ENCODE results near the gene MTOR. TPM values are rescaled to one million over a fixed set of nuclear protein-coding genes. Genes with fewer than 3 reads are reported as not detected.

The MTOR gene
- total and polyA plus RNA-seq, 4 donors: 15.1 to 36.6 (median 26.9) TPM

DNA sequence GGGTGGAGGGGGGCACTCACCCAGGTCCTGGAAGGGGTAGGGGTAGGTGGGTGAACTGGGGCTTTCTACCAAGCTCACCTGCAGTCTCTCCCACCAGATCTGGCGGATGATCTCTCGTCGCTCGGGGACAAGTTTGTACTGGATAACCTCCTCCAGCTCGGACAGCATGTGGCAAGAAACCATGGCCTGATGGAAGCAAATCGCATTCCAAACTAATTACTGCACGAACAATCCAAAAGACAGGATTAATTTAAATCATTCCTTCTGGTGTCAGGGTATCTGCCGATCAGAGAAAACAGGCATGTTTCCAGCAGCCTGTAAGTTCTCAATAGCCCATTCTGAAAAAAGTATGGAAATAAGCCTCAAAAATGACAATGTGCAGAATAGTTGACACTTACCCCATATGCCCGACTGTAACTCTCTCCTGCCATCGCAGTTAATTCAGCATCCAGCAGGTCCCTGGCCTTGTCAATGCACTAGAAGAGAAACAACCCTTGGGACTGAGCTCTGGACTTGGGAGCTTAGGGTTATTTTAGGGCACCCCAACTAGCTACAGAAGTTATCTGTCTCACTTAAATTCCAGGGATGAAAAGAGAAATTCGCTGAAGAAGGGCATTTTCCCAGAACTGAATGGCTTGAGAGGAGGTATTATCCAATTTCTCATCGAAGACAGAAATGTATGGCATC lies 117.6 kb downstream of the MTOR start:
- peaks cover 7 to 30% (median 21%) of the 10 kb centered on the region in 4 donors for H3K36me3 ChIP-seq (ENCODE audit: control insufficient read depth in 4 of 4, insufficient read depth in 4 of 4, low read length in 4 of 4)
- H3K4me1 ChIP-seq (ENCODE audit: control insufficient read depth in 5 of 5, insufficient read depth in 5 of 5, low read length in 5 of 5): peaks cover 1 to 38% (median 10%) of the 10 kb centered on the region in 5 donors
- 79 to 87% methylated on average over 12 of the region's 12 CpGs for WGBS, 2 donors
- no peak for DNase-seq
- TF ChIP-seq CTCF (IDR thresholded peaks at IDR 0.05; ENCODE audit: control extremely low read depth, extremely low read depth): no peak
- no peak for ATAC-seq (ENCODE audit: insufficient read depth, low FRiP score)
- no peaks in the 10 kb centered on the region for H3K27me3 ChIP-seq (ENCODE audit: control insufficient read depth in 3 of 3, insufficient read depth in 3 of 3, low read length in 2 of 3)
- no peaks in the 10 kb centered on the region for H3K9me3 ChIP-seq (ENCODE audit: control insufficient read depth in 4 of 4, insufficient read depth in 3 of 4, low read length in 3 of 4)
- H3K27ac ChIP-seq (ENCODE audit: low read depth in 1 of 2, low read length in 1 of 2): no peak overlapping the region
- H3K4me3 ChIP-seq: no peak overlapping the region
- no peak overlapping the region for H3K9ac ChIP-seq (ENCODE audit: insufficient read depth in 1 of 2, low read length in 2 of 2)

DNA sequence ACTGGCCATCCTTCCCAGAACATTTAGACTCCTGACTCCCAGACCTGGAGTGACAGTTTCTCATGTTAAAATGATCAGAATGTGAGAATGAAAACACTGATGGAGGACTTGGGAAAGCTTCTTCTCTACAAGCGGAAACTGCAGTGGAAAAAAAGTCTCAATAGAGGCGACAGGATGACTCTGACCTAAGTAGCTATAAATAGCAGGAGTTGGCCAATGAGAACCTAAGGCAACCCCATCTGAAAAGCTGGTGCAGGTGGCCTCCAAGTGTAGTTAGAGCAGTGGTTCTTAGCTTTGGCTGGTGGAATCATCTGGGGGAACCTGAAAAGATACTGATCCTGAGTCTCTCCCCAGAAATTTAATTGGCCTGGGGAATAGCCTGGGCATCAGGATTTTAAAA lies 118.4 kb downstream of the MTOR start:
- Histone ChIP-seq H3K36me3 (ENCODE audit: control insufficient read depth in 4 of 4, insufficient read depth in 4 of 4, low read length in 4 of 4) (peaks cover 5 to 29% (median 23%) of the 10 kb centered on the region in 4 donors), H3K27ac (ENCODE audit: low read depth in 1 of 2, low read length in 1 of 2) (no peak overlapping the region), H3K27me3 (ENCODE audit: control insufficient read depth in 3 of 3, insufficient read depth in 3 of 3, low read length in 2 of 3) (no peaks in the 10 kb centered on the region), H3K4me1 (ENCODE audit: control insufficient read depth in 5 of 5, insufficient read depth in 5 of 5, low read length in 5 of 5) (peaks cover 1 to 38% (median 10%) of the 10 kb centered on the region in 5 donors), H3K9me3 (ENCODE audit: control insufficient read depth in 4 of 4, insufficient read depth in 3 of 4, low read length in 3 of 4) (no peaks in the 10 kb centered on the region), H3K4me3 (no peak overlapping the region), H3K9ac (ENCODE audit: insufficient read depth in 1 of 2, low read length in 2 of 2) (no peak overlapping the region)
- TF ChIP-seq CTCF (IDR thresholded peaks at IDR 0.05; ENCODE audit: control extremely low read depth, extremely low read depth): no peak
- 83 to 92% methylated on average over 2 of the region's 2 CpGs for WGBS, 2 donors
- ATAC-seq (ENCODE audit: insufficient read depth, low FRiP score) (no peak), DNase-seq (no peak)

GRCh38 chr1:11143401-11143800 lies 119.0 kb downstream of the MTOR start:
- Histone ChIP-seq H3K9me3 (ENCODE audit: control insufficient read depth in 4 of 4, insufficient read depth in 3 of 4, low read length in 3 of 4) (no peaks in the 10 kb centered on the region), H3K4me3 (no peak overlapping the region), H3K36me3 (ENCODE audit: control insufficient read depth in 4 of 4, insufficient read depth in 4 of 4, low read length in 4 of 4) (peaks cover 6 to 31% (median 24%) of the 10 kb centered on the region in 4 donors), H3K9ac (ENCODE audit: insufficient read depth in 1 of 2, low read length in 2 of 2) (no peak overlapping the region), H3K27ac (ENCODE audit: low read depth in 1 of 2, low read length in 1 of 2) (no peak overlapping the region), H3K27me3 (ENCODE audit: control insufficient read depth in 3 of 3, insufficient read depth in 3 of 3, low read length in 2 of 3) (no peaks in the 10 kb centered on the region), H3K4me1 (ENCODE audit: control insufficient read depth in 5 of 5, insufficient read depth in 5 of 5, low read length in 5 of 5) (peaks cover 1 to 38% (median 10%) of the 10 kb centered on the region in 5 donors)
- ATAC-seq (ENCODE audit: insufficient read depth, low FRiP score) (no peak), DNase-seq (no peak)
- 95 to 97% methylated on average over 5 of the region's 5 CpGs for WGBS, 2 donors
- TF ChIP-seq CTCF (IDR thresholded peaks at IDR 0.05; ENCODE audit: control extremely low read depth, extremely low read depth): no peak

Measured in lung (tissue), 12 donors.